IPS DF 4.7 (cell line): ENCODE data around the gene KRT38.
"Not testable (repeated sequence)": the region's sequence is repeated elsewhere in the genome, so short reads cannot be mapped to it uniquely, and the experiment has no call there.

Experiments
- DNase-seq: peaks from one replicate; pipeline ENCODE4 v3.0.0-alpha.2; 2013; ENCODE audit warnings: low spot score; ENCODE audit errors: extremely low read depth

KRT38 gene

DNA sequence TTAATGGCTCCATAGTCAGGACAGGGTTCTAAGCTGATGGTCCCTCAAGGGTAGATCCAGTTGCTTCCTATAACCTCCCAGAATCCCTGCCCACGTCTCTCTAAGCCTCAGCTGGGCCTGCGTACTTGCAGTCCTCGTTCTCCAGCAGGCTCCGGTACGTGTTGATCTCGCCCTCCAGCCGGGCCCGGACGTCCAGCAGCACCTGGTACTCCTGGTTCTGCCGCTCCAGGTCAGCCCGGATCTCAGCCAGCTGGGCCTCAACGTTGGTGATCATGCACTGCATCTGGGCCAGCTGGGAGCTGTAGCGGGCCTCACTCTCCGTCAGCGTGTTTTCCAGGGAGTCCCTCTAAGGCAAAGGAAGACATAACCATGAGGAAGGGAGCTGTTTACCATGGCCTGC is 21.9 kb upstream of the KRT38 start:
- DNase-seq = no peak

DNA sequence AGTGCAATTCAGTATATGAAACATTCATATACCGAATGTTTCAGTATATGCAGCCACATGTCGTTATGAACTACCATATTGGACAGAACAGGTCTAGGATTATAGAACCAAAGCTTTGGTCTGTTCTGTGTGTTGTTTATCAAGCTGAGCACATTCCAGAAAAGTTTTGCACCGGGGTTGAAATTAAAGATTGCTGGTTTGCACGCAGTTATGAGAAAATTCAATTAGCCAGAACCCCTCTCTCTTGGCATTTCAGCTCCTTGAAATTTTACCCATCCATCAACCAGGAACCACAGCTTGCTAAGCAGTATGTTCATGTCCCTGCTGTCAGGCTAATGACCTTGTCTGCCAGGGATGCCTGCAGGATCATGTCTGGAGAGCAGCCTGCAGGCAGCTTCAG is 16.9 kb upstream of the KRT38 start:
- DNase-seq = no peak

DNA sequence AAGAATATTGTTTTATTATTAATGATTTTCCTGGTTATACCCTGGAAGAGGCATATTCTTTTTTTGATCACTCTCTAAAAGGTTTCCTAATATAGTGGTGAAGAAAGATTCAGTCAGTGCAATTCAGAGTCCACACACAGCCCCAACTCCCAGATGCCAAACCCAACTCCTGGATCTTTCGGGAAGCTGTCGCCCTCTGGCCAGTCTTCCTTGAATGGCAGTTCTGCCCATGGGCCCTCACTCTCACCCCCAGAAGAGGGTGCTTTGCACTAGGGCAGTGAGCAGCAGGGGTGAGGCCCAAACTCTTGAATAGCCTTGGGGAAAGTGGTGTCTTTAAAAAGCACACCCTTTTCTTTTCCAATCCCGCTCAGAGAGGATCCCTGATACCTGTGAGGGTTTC is 15.4 kb upstream of the KRT38 start:
- DNase-seq = no peak

DNA sequence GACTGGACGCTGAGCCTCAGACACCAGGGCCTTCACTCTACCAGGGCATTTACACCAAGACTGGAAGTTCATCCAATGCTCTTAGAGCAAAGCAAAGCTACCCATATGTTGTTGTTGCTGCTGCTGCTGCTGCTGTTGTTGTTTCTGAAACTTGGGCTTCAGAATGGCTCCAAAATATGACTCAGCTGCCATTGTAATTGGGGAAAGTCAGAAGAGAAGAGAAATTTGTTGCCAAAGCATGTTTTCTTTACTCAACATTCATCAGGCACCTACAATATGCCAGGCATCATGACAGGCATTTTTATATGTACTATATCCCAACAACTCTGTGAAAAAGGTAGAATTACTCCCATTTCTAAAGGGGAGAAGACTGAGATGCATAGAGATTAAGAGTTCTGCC is 14.5 kb upstream of the KRT38 start:
- DNase-seq = no peak

DNA sequence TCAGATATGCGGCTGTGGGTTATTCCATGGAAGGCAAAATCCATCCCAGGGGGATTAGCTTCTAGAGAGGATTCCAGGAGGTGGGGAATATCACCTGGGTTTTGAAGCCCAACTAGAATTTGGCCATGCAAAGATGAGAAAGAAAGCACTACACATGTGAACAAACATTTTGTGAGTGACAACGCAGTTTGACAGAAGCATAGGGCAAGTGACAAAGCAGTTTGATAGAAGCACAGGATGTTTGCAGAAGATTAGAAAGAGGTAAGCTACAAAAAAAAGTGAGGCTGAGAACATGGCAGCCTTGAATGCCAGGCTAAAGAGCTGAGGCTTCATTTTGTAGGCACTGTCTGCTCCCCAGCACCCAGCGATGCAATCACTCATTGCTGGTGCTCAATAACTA is 12.3 kb upstream of the KRT38 start:
- DNase-seq = no peak

DNA sequence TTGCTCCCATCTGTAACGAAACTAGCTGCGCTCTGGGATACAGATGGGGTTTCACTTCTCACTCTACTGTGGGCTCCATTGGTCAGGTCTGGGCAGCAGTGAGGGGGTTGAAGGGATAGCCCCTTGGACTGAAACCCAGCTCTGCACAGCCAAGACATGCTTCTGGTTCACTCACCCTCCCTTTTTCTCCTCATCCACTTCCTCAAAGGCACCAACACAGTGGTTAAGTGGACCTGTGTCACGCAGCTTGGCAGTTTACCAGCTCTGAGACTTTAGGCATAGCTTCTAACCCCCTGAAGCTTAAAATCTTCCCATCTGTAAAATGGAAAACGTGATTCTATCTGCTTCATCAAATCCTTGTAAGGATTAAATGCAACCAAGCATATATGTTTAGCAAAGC is 11.5 kb upstream of the KRT38 start:
- DNase-seq = no peak

DNA sequence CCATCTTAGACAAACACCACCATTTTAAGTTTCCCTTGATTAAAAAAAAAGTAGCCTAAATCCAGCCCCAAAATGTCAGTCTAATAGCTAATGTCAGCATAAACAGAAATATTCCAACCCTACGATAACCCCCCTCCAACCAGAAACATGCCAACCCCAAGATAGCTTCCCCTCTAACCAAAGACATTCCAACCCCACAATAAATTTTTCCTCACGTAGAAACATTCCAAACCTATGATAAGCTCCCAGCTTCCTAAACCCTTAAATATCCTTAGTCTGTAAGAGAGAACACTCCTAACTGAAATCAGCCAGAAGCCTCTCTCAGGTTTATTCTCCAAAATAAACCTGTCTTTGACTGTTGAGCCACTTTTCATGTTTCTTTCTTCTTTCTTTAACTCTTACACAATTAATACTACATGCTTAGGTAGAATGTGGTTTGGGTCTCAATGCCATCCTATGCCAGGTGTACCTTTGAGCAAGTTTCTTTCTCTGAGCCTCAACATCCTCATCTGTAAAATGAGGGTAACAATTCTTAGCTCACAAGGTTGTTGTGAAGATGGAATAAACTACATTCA is 10.5 kb upstream of the KRT38 start:
- DNase-seq = no peak

DNA sequence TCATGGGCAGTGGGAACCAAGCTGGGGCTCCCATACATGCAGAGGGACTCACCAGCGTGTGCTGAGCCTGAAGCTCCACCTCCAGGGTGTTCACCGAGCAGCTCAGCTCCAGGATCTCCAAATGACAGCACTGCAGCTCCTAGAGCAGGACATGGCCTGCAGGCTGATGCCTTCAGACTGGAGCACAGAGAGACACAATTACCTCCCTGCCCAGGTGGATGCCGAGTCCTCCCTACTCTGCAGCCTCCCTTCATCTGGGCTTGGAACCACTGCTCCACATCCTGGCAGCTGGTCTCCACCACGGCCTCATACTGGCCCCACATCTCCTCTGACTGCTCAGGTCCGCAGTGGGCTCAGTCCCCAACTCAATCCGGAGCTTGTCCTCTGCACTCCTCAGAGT is 8.2 kb upstream of the KRT38 start:
- DNase-seq = no peak

DNA sequence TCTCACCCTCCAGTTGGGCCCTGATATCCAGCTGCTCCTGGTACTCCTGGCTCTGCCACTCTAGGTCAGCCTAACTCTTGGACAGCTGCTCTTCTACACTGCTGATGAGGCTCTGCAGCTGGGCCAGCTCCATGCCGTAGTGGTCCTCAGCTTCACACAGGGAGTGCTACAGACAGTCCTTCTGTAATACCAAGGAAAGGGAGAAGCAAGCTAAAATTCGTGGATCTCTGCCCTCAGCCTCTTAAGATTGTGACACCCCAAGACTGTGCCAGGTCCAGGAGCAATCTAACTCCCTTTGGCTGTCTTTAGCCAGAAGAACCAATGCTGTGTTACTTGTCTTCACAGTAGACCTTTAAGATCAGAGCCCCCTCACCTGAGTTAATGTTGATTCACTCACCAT is 7.7 kb upstream of the KRT38 start:
- no peak for DNase-seq

DNA sequence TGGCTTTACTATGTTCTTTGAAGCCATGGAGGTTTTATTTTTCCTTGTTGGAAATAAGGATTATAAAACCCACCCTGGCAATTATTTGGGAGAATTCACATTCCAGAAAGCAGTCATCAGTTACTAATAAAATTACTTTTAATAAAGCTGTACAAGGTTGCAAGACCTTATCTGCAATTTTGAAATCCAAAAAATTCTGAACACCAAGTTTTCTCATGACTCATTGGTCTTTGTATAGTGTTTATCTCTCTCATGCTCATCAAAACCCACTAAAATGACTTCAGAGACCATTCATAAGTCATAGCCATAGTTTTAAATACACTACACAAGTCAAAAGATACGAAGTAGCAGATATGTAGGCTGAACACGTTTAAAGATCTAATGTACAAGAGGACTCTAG is 6.0 kb upstream of the KRT38 start:
- DNase-seq = no peak

DNA sequence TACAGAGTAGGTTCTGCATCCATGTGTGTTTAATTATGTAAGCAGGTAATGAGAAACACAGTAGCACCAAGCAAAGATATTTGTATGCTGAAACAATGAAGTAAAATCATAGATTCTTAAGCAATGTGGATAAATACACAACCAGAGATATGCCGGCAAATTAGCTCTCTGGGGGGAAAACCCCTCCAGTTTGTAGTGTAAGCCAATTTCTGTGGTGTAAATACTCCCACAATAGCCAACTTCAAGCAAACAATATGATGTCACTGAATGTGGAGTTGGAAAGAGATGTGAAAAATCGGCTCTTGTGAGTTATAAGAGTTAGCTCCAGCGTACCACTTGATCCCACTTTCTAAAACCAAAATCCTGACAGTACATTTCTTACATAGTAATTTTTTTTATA is 3.9 kb upstream of the KRT38 start:
- DNase-seq = no peak

DNA sequence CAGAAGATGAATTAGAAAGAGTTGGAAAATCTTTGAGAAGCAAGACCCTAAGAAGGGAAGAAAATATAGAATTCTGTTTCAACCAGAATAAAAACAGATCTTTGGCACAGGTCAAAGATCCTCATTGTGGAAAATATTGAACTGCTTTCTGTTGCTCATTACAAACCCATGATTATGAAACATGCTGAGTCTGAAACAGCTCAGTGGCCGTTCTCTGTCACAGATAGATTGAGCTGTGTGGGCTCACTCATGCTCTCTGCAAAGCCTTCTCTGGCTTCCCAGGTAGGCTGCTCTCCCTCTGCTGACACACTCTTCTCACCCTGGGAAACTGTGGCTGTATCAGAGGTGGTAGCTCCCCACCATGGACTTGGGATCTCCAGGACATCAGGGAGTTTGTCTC is 3.4 kb upstream of the KRT38 start:
- no peak for DNase-seq

DNA sequence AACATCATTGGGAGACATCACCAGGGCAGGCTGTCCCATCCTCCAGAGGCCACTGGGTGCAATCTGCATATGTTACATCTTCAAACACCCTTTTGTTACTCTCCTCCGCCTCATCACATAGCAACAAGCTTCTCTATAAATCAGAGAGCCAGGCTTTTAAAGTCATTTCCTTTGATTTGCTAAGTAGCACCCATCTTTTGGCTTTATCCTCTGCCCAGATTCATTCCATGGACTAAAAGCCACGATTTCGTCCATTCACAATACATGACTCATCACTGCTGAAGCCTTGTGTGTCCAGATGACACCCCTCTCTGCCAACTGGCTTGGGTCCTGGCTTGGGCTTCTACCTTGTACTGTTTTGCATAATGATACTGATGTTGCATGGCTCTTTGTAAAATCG is 2.0 kb upstream of the KRT38 start:
- no peak for DNase-seq

DNA sequence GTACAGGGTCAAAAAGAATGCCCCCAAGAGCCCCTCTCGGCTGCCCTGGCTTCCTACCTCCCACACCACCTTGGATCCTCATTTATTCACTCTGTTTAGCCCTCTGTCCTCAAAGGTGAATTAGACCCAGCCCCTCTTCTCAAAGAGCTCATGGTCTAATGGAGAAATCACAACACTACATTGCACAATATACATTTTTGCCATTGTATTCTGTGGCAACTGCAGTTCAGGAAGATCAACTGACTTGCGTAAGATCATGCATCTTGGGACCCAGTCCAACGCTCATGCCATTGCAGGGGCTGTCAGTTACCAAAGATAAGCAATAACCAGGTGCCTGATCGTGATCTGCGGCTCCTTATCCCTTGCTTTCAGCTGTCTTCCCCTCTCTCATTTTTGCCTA is 1.4 kb downstream of the KRT38 start:
- no peak for DNase-seq

DNA sequence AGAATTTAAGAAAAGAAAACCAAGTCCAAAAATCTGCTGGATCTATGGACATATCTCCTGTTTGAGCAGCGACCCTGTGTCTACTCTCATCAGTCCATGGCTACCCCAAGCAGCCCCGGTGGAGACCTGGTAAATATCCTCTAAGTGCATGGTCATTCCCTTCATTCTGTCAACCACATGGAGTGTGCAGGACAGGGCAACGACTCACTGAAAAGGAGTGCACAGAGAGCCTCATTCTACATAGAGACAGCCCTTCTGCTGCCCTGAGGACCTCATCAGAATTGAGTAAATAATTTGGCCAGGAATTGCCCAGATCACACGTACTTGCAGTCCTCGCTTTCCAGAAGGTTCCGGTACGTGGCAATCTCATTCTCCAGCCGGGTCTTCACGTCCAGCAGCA is 3.0 kb downstream of the KRT38 start:
- DNase-seq = no peak

DNA sequence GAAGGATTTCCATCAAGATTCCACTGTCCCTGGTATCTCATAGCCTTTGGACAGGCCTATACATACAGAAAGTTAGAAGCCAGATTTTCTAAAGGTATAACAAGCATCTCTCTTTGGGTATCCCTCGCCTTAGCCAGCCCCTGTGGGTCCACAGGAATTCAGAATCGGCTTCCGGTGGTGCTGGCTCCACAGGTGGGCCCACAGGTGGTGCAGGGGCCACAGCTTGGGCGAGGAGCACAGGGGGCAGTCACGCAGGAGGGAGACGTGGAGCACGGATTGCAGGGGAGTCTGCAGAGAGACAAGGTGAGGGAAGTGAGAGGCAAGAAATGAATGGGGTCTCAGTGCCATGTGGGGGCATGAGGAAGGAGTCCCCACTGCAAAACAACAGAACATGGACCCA is 3.5 kb downstream of the KRT38 start:
- DNase-seq = no peak

DNA sequence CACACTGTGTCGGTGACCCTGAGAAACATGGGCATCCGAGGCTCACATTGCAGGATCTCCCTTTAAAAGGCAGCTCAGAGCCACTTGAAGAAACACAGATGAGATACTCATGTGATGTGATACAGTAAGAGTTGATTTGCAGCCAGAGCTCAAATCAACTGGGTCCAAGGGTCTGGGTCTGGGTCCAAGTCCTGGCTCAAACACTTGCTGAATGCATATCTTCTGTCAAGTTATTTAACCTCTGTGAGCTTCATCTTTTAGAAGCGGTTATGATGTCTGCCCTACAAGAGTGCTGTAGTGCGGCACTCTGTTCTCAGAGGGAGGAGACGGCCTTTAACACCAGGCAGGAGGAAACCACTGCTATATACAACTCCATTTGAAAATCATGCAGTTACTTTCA is 6.4 kb downstream of the KRT38 start:
- DNase-seq = no peak

DNA sequence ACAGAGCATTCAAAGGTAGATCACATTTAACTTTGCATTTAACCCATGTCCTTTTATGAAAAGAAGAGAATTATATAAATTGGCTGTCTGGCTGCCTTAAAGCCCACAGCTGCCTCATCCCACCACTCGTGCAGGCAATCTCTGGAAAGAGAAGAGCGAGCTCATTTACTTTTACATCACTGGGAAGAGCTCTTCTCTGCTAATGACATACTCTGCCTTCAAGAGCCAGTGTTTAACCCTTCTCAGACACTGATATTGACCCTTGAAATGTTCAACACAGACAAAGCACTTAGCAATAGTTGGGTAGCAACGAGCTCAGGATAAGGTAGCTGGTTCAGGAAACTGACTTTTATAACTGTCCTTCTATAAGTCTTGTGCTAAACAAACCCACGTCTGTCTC is 6.8 kb downstream of the KRT38 start:
- no peak for DNase-seq

DNA sequence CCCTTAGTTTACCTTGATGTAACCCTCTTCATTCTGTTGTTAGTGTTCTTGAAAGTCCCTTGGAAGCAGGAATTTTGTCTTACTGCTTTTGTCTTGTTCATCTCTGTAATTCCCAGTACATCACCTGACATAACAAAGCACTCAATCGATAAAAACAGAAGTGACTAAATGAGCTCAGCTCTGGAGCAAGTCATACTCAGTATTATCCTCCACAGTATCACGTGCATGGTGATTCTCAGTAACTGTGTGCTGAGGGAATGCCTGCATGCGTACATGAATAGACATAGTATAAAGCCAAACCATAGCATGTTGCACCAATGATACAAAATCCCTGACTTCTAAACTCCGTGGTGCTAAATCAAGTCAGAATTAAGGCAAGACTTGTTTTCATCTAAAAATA is 7.2 kb downstream of the KRT38 start:
- no peak for DNase-seq

DNA sequence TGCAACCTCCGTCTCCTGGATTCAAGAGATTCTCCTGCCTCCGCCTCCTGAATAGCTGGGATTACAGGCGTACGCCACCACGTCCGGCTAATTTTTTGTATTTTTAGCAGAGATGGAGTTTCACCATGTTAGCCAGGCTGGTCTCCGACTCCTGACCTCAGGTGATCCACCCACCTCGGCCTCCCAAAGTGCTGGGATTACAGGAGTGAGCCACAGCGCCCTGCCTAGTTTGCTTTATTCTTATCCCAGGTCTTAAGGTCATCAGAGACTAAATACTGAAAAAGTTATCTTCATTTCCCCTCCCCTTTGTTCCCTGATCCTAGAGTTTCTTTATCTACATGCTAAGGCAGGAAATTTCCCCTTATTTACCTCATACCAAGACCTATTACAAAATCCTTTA is 10.4 kb downstream of the KRT38 start:
- DNase-seq = not testable (repeated sequence)

DNA sequence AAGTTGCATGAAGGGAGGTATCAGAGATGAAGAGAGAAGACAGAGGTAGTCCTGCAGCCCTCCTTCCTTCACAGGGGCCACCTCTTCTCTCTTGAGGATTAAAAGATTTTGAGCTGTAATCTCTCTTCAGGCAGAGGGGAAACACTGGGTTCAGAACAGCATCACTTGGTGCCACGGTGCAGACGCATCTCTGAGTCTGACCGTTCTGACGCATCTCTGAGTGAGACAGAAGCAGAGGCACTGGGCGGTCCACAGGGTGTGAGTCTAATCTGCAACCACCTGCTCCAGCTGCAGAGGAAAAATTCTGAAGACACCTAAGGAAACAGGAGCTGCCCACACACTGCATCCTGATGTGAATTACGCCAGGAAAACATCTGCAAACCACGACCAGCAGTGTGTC is 11.1 kb downstream of the KRT38 start:
- no peak for DNase-seq

DNA sequence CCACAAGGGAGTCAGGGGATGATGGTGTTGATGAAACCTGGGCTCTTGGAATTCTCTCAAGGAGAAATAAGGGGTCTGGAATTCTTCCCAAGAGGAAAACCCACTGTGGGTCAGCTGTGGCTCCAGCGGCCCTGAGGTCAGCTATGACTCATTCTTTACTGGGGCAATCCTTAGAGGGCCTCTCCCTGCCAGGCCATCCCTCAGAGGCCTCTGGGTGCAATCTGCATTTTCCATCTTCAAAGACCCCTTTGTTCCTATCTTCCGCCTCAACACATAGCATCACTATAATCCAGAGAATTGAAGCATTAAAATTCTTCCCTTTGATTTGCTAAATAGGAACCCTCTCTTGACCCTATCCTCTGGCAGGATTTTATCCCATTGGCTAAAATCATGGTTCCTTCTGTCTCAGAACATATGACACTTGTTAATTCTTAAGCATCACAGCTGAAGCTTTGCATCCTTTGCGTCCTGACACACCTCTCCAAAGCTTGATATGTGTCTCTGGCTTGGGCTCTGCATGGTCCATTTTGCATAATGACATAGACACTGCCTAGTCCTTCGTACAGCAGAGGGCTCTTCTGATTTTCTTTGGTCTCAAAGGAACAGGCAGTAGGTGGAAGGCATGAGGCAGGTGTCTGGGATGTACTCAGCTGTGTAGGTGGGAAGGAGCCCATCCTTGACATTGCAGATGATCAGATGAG is 12.0 kb downstream of the KRT38 start:
- no peak for DNase-seq

DNA sequence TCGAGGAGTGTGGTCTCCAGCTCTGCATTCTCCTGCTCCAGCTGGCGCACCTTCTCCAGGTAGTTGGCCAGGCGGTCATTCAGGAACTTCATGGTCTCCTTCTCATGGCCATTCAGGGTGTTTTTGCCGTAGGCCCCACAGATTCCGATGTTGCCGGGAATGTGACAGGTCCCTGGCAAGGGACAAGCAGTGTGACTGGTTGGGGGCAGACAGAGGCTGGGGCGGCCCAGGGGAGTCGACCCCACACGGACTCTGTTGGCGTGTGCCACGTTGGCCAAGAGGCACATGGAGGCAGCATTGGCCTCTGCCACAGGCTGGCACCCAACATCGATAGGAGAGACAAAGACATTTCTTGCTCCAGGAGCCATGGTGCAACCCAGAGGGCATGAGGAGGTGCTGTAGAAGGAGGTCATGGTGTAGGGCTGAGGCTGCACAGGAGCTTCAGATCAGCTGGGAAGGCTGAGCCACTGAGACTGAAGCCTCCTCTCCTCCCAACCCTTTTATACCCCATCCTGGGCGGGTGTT is 16.6 kb downstream of the KRT38 start, which contains the start of gene KRT37:
KRT37 (minus strand) TSS at position 475 of the 525 bp plus-strand sequence; CDS start at position 413, 62 bp downstream.
- no peak for DNase-seq
